Panc1 (cell line): Measurements from ENCODE around the gene GBP4. TPM values are rescaled to one million over a fixed set of nuclear protein-coding genes. Genes with fewer than 3 reads are reported as not detected.
A peak's percentile ranks its signal among the peaks of the same experiment; 100 is the strongest.

Source experiments
- ATAC-seq: fragments of 200-7000 bp; cut with Tn5 transposase; 2 replicates; pipeline ENCODE4 v1.9.1; 2020; ENCODE audit warnings: mild to moderate bottlenecking, moderate library complexity
- BruUV-seq: library from RNA; stranded (reverse); fragments of 400-500 nt; replicated peaks from 2 replicates; lab custom pipeline; 2021; lab: Mats Ljungman, UMichigan
- CTCF ChIA-PET: fragments of 300-600 bp; sonication (Branson Sonifier 250); formaldehyde crosslinking; loops from one replicate; lab custom pipeline; 2022; ENCODE audit warnings: antibody characterized with exemption; lab: Charles Lee
- POLR2A ChIA-PET: fragments of 300-600 bp; sonication (Branson Sonifier 250); formaldehyde crosslinking; loops from one replicate; lab custom pipeline; 2022; ENCODE audit warnings: antibody characterized with exemption; lab: Charles Lee
- DNase-seq: peaks from one replicate; pipeline ENCODE4 v3.0.0-alpha.2; 2010; ENCODE audit warnings: low read depth, low spot score
- H3K27ac ChIP-seq: 2 replicates; pipeline ENCODE4 v1.5.1; 2011; ENCODE audit warnings: mild to moderate bottlenecking, low read length, inconsistent platforms
- H3K27me3 ChIP-seq: fragments of 200-500 bp; sonication (Bioruptor generic); 2 replicates; pipeline ENCODE4 v1.6.0; 2014; ENCODE audit warnings: low read length, inconsistent platforms; ENCODE audit not compliant: control insufficient read depth, insufficient read depth
- H3K36me3 ChIP-seq: fragments of 200-500 bp; sonication (Bioruptor generic); 2 replicates; pipeline ENCODE4 v1.5.1; 2014; ENCODE audit warnings: inconsistent platforms, mild to moderate bottlenecking, low read length, moderate library complexity; ENCODE audit not compliant: control insufficient read depth, insufficient read depth
- H3K4me1 ChIP-seq: 2 replicates; pipeline ENCODE4 v1.5.1; 2011; ENCODE audit warnings: inconsistent platforms, mild to moderate bottlenecking, low read length, moderate library complexity; ENCODE audit not compliant: control insufficient read depth, insufficient read depth
- H3K4me3 ChIP-seq, 2 experiments: 2 replicates each; pipeline ENCODE4 v1.5.1; 2011 to 2012; ENCODE audit warnings: low read depth in 2 of 2, low read length in 2 of 2, mild to moderate bottlenecking in 2 of 2, inconsistent platforms in 1 of 2, moderate library complexity in 1 of 2
- H3K9me3 ChIP-seq: fragments of 200-500 bp; sonication (Bioruptor generic); 2 replicates; pipeline ENCODE4 v1.5.1; 2014; ENCODE audit warnings: low read depth, mild to moderate bottlenecking, inconsistent platforms, low read length, moderate library complexity; ENCODE audit not compliant: control insufficient read depth, insufficient read depth
- CTCF ChIP-seq: fragments of 450-650 bp; IDR thresholded peaks from 2 replicates; pipeline ENCODE4 v1.5.1; 2017; ENCODE audit warnings: mild to moderate bottlenecking
- POLR2AphosphoS5 ChIP-seq: IDR thresholded peaks from 2 replicates; pipeline ENCODE4 v1.6.1; 2012; ENCODE audit warnings: mild to moderate bottlenecking, low read depth, low read length, moderate library complexity
- REST ChIP-seq, 2 experiments: IDR thresholded peaks; 2 replicates each; pipeline ENCODE4 v1.6.1; 2011 to 2012; ENCODE audit warnings: low read depth in 2 of 2, control low read depth in 1 of 2, low read length in 1 of 2, mild to moderate bottlenecking in 1 of 2, moderate library complexity in 1 of 2; ENCODE audit not compliant: insufficient read depth in 1 of 2
- SIN3A ChIP-seq: IDR thresholded peaks from 2 replicates; pipeline ENCODE4 v1.6.1; 2012; ENCODE audit warnings: low read depth, mild to moderate bottlenecking, low read length, moderate library complexity, borderline replicate concordance; ENCODE audit not compliant: insufficient read depth
- TCF7L2 ChIP-seq: IDR thresholded peaks from 2 replicates; pipeline ENCODE4 v1.6.1; 2011; ENCODE audit warnings: mild to moderate bottlenecking, low read depth, low read length, inconsistent platforms
- in situ Hi-C: cut with HindIII; loops from 2 replicates; pipeline ENCODE4 v1.10.0; 2016; ENCODE audit warnings: low sequenced_read_pairs, low pct_unique_long_range_greater_than_20kb
- intact Hi-C: fragments of 100-400 bp; cut with micrococcal nuclease; formaldehyde crosslinking; loops from one replicate; pipeline ENCODE4 v1.10.0; 2022; ENCODE audit not compliant: unreplicated experiment
- total RNA-seq: library from RNA; stranded (reverse); gene quantifications from one replicate; pipeline ENCODE4 v1.2.1, GENCODE V29; 2021; ENCODE audit not compliant: unreplicated experiment

GBP4 gene
- total RNA-seq, 1 experiment from 2014 or later, result 3.3 TPM

- POLR2A ChIA-PET, result interaction anchor here (0.6 kb wide), 1 partner anchor 32 kb away, joined by 3 read pairs; no protein-coding TSS in a partner anchor
- ATAC-seq (0 out of 2 replicates have a peak, but pooled peaks have one; percentile 68), DNase-seq (no peak)
- Histone ChIP-seq H3K36me3 (no peaks in the 10 kb centered on the region), H3K27ac (no peak overlapping the region), H3K4me1 (no peaks in the 10 kb centered on the region), H3K9me3 (no peaks in the 10 kb centered on the region), H3K27me3 (no peaks in the 10 kb centered on the region), H3K4me3 (no peak overlapping the region)
- CTCF ChIA-PET, result no interaction called here
- in situ Hi-C loops, result no loop called here
- intact Hi-C loops, result no loop called here
- BruUV-seq, result no TSS peak
- no peak for TF ChIP-seq POLR2AphosphoS5
- peak; percentile 12; the same call in 1 of the 2 replicates for TF ChIP-seq CTCF
Measured at GRCh38 chr1:89149229-89149628, 49.5 kb downstream of the GBP4 start.

- in situ Hi-C loops, result no loop called here
- no peak for TF ChIP-seq TCF7L2
- TF ChIP-seq SIN3A, result no peak
- TF ChIP-seq POLR2AphosphoS5, result no peak
- no peak for TF ChIP-seq CTCF
- TF ChIP-seq REST (IDR thresholded peaks at IDR 0.05; ENCODE audit: insufficient read depth in 1 of 2, low read depth in 2 of 2, low read length in 1 of 2), result no peak
- no TSS peak for BruUV-seq
- ChIA-PET CTCF (interaction anchor here (0.5 to 1.1 kb wide), 2 partner anchors 62 to 560 kb away, joined by 3 to 5 read pairs; no protein-coding TSS in a partner anchor), POLR2A (no interaction called here)
- Histone ChIP-seq H3K9me3 (no peaks in the 10 kb centered on the region), H3K4me3 (no peak overlapping the region), H3K36me3 (no peaks in the 10 kb centered on the region), H3K27me3 (no peaks in the 10 kb centered on the region), H3K27ac (no peak overlapping the region), H3K4me1 (no peaks in the 10 kb centered on the region)
- no peak for DNase-seq
- ATAC-seq, result no peak
- intact Hi-C loops, result no loop called here
Measured at GRCh38 chr1:89147678-89148658, 50.8 kb downstream of the GBP4 start.
